A673 (cell line): Measurements from ENCODE around the gene SLX4IP. TPM values are rescaled to one million over a fixed set of nuclear protein-coding genes. Genes with fewer than 3 reads are reported as not detected.

Experiments
- BruUV-seq: library from RNA; stranded (reverse); fragments of 400-500 nt; replicated peaks from 2 replicates; lab custom pipeline; 2021; lab: Mats Ljungman, UMichigan
- CTCF ChIA-PET: fragments of 300-600 bp; sonication (Branson Sonifier 250); formaldehyde crosslinking; loops from one replicate; lab custom pipeline; 2022; ENCODE audit warnings: antibody characterized with exemption; lab: Charles Lee
- POLR2A ChIA-PET: fragments of 300-600 bp; sonication (Branson Sonifier 250); formaldehyde crosslinking; loops from one replicate; lab custom pipeline; 2022; ENCODE audit warnings: antibody characterized with exemption; ENCODE audit not compliant: low non-redundant PET; lab: Charles Lee
- DNase-seq: peaks from one replicate; pipeline ENCODE4 v3.0.0-alpha.2; 2015; ENCODE audit warnings: low spot score
- H3K27ac ChIP-seq: fragments of 200-600 bp; sonication (generic); 2 replicates; pipeline ENCODE4 v1.5.1; 2016; ENCODE audit warnings: mixed run types, low read depth, mild to moderate bottlenecking, mixed read lengths, antibody characterized with exemption, low read length; ENCODE audit not compliant: poor library complexity, severe bottlenecking
- H3K27me3 ChIP-seq: fragments of 200-600 bp; sonication (generic); replicated peaks from 2 replicates; pipeline ENCODE4 v1.6.1; 2017; ENCODE audit warnings: mixed run types, low read depth, mild to moderate bottlenecking, mixed read lengths, antibody characterized with exemption, low read length; ENCODE audit not compliant: insufficient read depth, poor library complexity
- H3K36me3 ChIP-seq: fragments of 200-600 bp; sonication (generic); 2 replicates; pipeline ENCODE4 v1.6.1; 2016; ENCODE audit warnings: mixed run types, mild to moderate bottlenecking, mixed read lengths, antibody characterized with exemption, low read length; ENCODE audit not compliant: insufficient read depth, poor library complexity, severe bottlenecking
- H3K4me1 ChIP-seq: fragments of 200-600 bp; sonication (generic); 2 replicates; pipeline ENCODE4 v1.6.1; 2017; ENCODE audit warnings: mixed run types, mild to moderate bottlenecking, mixed read lengths, antibody characterized with exemption, low read length; ENCODE audit not compliant: insufficient read depth, poor library complexity, severe bottlenecking
- H3K4me3 ChIP-seq: fragments of 200-600 bp; sonication (generic); 2 replicates; pipeline ENCODE4 v1.5.1; 2016; ENCODE audit warnings: low read depth, mixed run types, mild to moderate bottlenecking, mixed read lengths, low read length; ENCODE audit not compliant: poor library complexity, severe bottlenecking
- H3K9me3 ChIP-seq: fragments of 200-600 bp; sonication (generic); 2 replicates; pipeline ENCODE4 v1.6.1; 2016; ENCODE audit warnings: mixed run types, low read depth, mild to moderate bottlenecking, mixed read lengths, antibody characterized with exemption, low read length; ENCODE audit not compliant: poor library complexity, severe bottlenecking
- CTCF ChIP-seq: fragments of 300-800, 200-600 bp; sonication (generic); conservative IDR thresholded peaks from 2 replicates; pipeline ENCODE4 v1.5.1; 2017; ENCODE audit warnings: low read depth, mild to moderate bottlenecking, antibody characterized with exemption, low read length, moderate library complexity, mixed read lengths
- EZH2 ChIP-seq: fragments of 200-600 bp; sonication (generic); IDR thresholded peaks from 2 replicates; pipeline ENCODE4 v1.6.1; 2017; ENCODE audit warnings: borderline replicate concordance, low read depth, mild to moderate bottlenecking, mixed read lengths, antibody characterized with exemption, low read length; ENCODE audit not compliant: poor library complexity, severe bottlenecking
- intact Hi-C: fragments of 100-400 bp; cut with micrococcal nuclease; formaldehyde crosslinking; loops from one replicate; pipeline ENCODE4 v1.10.0; 2022; ENCODE audit not compliant: unreplicated experiment
- total RNA-seq: library from RNA; stranded (reverse); gene quantifications from 2 replicates; pipeline ENCODE4 v1.2.3, GENCODE V29; 2021

The SLX4IP gene
- total RNA-seq, 1 experiment from 2014 or later: 9.8 TPM

DNA sequence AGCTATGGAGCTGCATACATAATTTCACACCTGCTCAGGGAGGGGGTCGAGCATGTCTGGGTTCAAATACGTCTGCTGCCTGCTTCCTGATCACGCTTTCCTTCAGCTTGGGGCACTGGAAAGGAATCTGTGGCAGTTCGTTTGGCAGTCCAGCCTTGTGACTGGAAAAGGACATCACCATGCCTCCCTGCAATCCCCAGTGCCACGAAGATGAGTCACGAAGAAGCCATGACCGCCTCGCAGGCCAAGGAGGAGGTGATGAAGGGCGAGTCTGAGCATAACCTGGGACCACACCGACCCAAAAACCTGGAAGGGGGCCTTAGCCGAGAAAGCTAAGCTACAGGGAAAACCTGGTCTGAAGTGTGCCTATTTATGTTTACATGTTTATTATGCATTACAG is 225.6 kb downstream of the SLX4IP start:
- H3K27me3 ChIP-seq: no peaks in the 10 kb centered on the region
- CTCF ChIA-PET: no interaction called here
- no peak overlapping the region for H3K27ac ChIP-seq
- no TSS peak for BruUV-seq
- intact Hi-C loops: no loop called here
- POLR2A ChIA-PET: no interaction called here
- DNase-seq: no peak
- no peaks in the 10 kb centered on the region for H3K9me3 ChIP-seq
- peaks cover 20% of the 10 kb centered on the region for H3K4me1 ChIP-seq
- no peak for TF ChIP-seq EZH2
- no peak for TF ChIP-seq CTCF
- no peak overlapping the region for H3K4me3 ChIP-seq
- H3K36me3 ChIP-seq: peaks cover 73% of the 10 kb centered on the region

- intact Hi-C loops: no loop called here
- DNase-seq: no peak
- Histone ChIP-seq H3K4me3 (no peak overlapping the region), H3K27ac (no peak overlapping the region), H3K27me3 (no peaks in the 10 kb centered on the region), H3K36me3 (peaks cover 67% of the 10 kb centered on the region), H3K9me3 (no peaks in the 10 kb centered on the region), H3K4me1 (peaks cover 25% of the 10 kb centered on the region)
- no TSS peak for BruUV-seq
- ChIA-PET POLR2A (no interaction called here), CTCF (no interaction called here)
- TF ChIP-seq EZH2 (no peak), CTCF (no peak)
Observed at GRCh38 chr20:10661261-10661660, 226.2 kb downstream of the SLX4IP start.

DNA sequence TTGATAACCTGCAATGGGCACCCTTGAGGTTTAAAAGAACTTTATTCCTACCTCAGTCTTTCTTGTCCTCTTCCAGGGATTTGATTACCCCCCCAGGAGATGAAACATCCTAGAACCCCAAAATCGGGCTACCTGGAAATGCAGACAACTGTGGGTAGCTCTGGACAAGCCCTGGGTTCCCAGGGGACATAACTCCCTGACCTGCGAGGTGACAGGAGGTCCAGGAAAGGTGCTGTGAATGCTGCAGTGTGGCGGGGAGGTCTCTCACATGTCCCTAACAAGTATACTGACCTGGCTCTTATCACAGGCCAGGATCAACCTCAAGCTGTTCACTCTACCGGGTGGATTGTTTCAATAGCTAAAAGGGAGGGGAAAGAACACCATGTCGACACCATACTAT is 227.0 kb downstream of the SLX4IP start:
- Histone ChIP-seq H3K4me3 (no peak overlapping the region), H3K27ac (no peak overlapping the region), H3K9me3 (no peaks in the 10 kb centered on the region), H3K4me1 (peaks cover 33% of the 10 kb centered on the region), H3K27me3 (no peaks in the 10 kb centered on the region), H3K36me3 (peaks cover 65% of the 10 kb centered on the region)
- DNase-seq: no peak
- no TSS peak for BruUV-seq
- CTCF ChIA-PET: no interaction called here
- intact Hi-C loops: no loop called here
- no peak for TF ChIP-seq CTCF
- no peak for TF ChIP-seq EZH2
- POLR2A ChIA-PET: no interaction called here
